ENCODE data around the gene ZNF432. TPM values are rescaled to one million over a fixed set of nuclear protein-coding genes. Genes with fewer than 3 reads are reported as not detected.

ZNF432 gene
- total and polyA plus RNA-seq, 2 of the 13 experiments (the other 11 are each of a cell fraction or from before 2014, with no cell fraction given) = 4.1 to 8.7 TPM

DNA sequence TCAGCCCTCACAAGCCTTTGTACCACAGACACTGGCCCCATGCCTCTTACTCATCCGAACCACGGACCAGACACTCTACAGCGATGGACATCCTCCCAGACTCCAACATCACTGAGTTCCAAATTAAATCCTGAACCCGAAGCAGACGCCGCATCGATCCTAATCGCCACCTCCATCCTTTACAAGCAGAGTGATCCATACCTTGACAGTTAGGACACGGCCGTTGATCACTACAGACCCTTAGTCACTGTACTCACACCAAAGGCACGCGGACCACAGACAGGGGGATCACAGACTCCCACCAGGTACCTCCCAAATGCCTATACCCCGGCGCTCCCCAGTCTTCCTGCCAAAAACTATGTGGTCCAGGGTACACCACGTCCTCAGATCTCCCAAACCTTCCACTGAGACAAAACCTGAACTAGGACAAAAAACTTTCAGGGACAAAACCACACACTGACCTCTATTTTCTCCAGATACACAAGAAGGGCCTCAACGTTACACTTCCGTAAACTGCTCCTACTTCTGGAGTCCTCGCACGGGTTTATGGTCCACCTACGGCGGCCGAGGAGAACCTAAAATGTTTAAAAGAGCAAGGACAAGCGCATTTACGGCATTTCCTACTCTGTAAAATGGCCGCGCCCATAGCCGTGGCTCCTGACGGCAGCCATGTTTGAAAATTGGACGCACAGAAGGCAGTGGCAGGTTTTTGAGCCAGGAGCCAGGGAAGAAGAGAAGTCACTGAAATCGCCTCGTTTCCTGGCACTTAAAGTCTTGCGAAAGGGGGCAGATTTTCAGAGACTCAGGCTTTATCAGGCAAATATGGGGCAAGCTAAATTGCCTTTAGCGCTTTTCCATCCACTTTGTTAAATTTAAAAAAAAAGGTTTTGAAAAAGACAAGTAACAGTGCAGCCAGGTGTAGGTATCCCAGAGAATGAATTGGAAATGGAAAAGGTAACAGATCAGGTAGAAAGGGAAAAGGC, 62.0 kb downstream of the ZNF432 start, which contains the start of gene ZNF350 (continued):
- TF ChIP-seq, protein P1, sequence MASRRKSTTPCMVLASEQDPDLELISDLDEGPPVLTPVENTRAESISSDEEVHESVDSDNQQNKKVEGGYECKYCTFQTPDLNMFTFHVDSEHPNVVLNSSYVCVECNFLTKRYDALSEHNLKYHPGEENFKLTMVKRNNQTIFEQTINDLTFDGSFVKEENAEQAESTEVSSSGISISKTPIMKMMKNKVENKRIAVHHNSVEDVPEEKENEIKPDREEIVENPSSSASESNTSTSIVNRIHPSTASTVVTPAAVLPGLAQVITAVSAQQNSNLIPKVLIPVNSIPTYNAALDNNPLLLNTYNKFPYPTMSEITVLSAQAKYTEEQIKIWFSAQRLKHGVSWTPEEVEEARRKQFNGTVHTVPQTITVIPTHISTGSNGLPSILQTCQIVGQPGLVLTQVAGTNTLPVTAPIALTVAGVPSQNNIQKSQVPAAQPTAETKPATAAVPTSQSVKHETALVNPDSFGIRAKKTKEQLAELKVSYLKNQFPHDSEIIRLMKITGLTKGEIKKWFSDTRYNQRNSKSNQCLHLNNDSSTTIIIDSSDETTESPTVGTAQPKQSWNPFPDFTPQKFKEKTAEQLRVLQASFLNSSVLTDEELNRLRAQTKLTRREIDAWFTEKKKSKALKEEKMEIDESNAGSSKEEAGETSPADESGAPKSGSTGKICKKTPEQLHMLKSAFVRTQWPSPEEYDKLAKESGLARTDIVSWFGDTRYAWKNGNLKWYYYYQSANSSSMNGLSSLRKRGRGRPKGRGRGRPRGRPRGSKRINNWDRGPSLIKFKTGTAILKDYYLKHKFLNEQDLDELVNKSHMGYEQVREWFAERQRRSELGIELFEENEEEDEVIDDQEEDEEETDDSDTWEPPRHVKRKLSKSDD (CRISPR knock-in tag; IDR thresholded peaks at IDR 0.05; ENCODE audit: low read depth) = 0 out of 2 replicates have a peak, but pooled peaks have one; percentile 33
- peak; percentile 86 for TF ChIP-seq CBFB (CRISPR knock-in tag; IDR thresholded peaks at IDR 0.05)
- TF ChIP-seq ZNF235 (CRISPR knock-in tag; IDR thresholded peaks at IDR 0.05; ENCODE audit: borderline replicate concordance) = no peak
- TF ChIP-seq ASH2L (IDR thresholded peaks at IDR 0.05; ENCODE audit: insufficient read length, low read depth, low read length) = peak; percentile 83
- TF ChIP-seq SMC3 (IDR thresholded peaks at IDR 0.05; ENCODE audit: low read length) = no peak
- 0 out of 2 replicates have a peak, but pooled peaks have one; percentile 66 for TF ChIP-seq AHR (CRISPR knock-in tag; IDR thresholded peaks at IDR 0.05)
- TF ChIP-seq, protein P2, sequence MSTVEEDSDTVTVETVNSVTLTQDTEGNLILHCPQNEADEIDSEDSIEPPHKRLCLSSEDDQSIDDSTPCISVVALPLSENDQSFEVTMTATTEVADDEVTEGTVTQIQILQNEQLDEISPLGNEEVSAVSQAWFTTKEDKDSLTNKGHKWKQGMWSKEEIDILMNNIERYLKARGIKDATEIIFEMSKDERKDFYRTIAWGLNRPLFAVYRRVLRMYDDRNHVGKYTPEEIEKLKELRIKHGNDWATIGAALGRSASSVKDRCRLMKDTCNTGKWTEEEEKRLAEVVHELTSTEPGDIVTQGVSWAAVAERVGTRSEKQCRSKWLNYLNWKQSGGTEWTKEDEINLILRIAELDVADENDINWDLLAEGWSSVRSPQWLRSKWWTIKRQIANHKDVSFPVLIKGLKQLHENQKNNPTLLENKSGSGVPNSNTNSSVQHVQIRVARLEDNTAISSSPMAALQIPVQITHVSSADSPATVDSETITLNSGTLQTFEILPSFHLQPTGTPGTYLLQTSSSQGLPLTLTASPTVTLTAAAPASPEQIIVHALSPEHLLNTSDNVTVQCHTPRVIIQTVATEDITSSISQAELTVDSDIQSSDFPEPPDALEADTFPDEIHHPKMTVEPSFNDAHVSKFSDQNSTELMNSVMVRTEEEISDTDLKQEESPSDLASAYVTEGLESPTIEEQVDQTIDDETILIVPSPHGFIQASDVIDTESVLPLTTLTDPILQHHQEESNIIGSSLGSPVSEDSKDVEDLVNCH (CRISPR knock-in tag; IDR thresholded peaks at IDR 0.05) = no peak
- no peak for TF ChIP-seq FOSL1 (CRISPR knock-in tag; IDR thresholded peaks at IDR 0.05; ENCODE audit: borderline replicate concordance)
- TF ChIP-seq ZSCAN9 (CRISPR knock-in tag; IDR thresholded peaks at IDR 0.05; ENCODE audit: borderline replicate concordance) = peak; percentile 83; the same call in 1 of the 2 replicates
- peak; percentile 71 for TF ChIP-seq TARDBP (CRISPR knock-in tag; IDR thresholded peaks at IDR 0.05)
- TF ChIP-seq ZNF333 (CRISPR knock-in tag; IDR thresholded peaks at IDR 0.05; ENCODE audit: borderline replicate concordance) = no peak
- TF ChIP-seq, protein P3, sequence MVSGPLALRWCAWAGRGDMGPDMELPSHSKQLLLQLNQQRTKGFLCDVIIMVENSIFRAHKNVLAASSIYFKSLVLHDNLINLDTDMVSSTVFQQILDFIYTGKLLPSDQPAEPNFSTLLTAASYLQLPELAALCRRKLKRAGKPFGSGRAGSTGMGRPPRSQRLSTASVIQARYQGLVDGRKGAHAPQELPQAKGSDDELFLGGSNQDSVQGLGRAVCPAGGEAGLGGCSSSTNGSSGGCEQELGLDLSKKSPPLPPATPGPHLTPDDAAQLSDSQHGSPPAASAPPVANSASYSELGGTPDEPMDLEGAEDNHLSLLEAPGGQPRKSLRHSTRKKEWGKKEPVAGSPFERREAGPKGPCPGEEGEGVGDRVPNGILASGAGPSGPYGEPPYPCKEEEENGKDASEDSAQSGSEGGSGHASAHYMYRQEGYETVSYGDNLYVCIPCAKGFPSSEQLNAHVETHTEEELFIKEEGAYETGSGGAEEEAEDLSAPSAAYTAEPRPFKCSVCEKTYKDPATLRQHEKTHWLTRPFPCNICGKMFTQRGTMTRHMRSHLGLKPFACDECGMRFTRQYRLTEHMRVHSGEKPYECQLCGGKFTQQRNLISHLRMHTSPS (CRISPR knock-in tag; IDR thresholded peaks at IDR 0.05; ENCODE audit: low read depth) = no peak
- no peak for TF ChIP-seq SRSF4 (IDR thresholded peaks at IDR 0.05; ENCODE audit: low read depth, low read length, poor library complexity, severe bottlenecking)
- TF ChIP-seq BCL6 (CRISPR knock-in tag; IDR thresholded peaks at IDR 0.05) = no peak
- TF ChIP-seq, protein P4, sequence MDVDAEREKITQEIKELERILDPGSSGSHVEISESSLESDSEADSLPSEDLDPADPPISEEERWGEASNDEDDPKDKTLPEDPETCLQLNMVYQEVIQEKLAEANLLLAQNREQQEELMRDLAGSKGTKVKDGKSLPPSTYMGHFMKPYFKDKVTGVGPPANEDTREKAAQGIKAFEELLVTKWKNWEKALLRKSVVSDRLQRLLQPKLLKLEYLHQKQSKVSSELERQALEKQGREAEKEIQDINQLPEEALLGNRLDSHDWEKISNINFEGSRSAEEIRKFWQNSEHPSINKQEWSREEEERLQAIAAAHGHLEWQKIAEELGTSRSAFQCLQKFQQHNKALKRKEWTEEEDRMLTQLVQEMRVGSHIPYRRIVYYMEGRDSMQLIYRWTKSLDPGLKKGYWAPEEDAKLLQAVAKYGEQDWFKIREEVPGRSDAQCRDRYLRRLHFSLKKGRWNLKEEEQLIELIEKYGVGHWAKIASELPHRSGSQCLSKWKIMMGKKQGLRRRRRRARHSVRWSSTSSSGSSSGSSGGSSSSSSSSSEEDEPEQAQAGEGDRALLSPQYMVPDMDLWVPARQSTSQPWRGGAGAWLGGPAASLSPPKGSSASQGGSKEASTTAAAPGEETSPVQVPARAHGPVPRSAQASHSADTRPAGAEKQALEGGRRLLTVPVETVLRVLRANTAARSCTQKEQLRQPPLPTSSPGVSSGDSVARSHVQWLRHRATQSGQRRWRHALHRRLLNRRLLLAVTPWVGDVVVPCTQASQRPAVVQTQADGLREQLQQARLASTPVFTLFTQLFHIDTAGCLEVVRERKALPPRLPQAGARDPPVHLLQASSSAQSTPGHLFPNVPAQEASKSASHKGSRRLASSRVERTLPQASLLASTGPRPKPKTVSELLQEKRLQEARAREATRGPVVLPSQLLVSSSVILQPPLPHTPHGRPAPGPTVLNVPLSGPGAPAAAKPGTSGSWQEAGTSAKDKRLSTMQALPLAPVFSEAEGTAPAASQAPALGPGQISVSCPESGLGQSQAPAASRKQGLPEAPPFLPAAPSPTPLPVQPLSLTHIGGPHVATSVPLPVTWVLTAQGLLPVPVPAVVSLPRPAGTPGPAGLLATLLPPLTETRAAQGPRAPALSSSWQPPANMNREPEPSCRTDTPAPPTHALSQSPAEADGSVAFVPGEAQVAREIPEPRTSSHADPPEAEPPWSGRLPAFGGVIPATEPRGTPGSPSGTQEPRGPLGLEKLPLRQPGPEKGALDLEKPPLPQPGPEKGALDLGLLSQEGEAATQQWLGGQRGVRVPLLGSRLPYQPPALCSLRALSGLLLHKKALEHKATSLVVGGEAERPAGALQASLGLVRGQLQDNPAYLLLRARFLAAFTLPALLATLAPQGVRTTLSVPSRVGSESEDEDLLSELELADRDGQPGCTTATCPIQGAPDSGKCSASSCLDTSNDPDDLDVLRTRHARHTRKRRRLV (CRISPR knock-in tag; IDR thresholded peaks at IDR 0.05) = 0 out of 2 replicates have a peak, but pooled peaks have one; percentile 34
